ENCODE measurements around the gene NOTCH1. TPM values are rescaled to one million over a fixed set of nuclear protein-coding genes. Genes with fewer than 3 reads are reported as not detected.

The NOTCH1 gene
- polyA plus RNA-seq, 1 donor from 2014 or later = 0.15 TPM

DNA sequence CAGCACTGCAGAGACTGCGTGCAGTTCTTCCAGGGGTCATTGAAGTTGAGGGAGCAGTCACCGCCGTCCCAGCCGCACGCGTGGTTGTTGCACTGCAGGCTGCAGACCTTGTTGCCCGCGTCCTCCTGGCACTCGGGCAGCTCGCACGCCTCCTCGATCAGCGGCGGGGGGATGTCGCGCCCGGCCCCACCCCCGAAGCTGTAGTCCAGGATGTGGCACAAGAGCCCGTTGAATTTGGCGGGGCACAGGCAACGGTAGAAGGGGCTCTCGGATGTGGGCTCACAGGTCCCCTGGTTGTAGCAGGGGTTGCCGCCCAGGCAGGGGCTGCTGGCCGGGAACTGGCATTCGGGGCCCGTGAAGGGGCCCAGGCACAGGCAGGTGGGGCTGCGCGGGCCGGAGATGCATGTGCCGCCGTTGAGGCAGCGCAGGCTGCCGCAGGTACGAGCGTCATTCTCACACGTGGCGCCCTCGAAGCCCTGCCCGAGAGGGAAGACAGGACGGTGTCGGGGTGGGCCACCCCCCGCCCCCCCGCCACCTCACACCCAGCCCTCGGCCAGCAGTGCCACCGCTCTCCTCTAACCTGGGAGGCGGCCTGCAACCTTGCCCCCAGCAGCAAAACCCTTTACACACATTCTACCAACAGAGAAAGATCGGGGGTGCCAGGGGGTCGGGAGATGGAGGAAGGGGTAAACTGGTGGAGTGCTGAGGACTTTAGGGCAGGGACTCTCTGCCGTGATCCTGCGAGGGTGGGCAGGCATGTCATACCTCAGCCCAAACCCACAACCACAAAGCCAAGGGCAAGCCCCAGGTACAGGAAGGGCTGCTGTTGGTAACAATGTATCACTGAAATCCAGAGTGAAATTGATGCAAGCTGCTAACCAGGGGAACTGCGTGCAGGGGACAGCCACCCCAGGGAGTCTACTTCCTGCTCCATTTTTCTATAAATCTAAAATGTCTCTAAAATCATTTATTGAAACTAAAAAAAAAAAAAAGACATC is 40.1 kb downstream of the NOTCH1 start:
- Histone ChIP-seq H3K9me2 (ENCODE audit: insufficient read depth, low read length) (no peaks in the 10 kb centered on the region), H3K9ac (ENCODE audit: low read length) (no peak overlapping the region), H3K4me2 (ENCODE audit: low read length) (no peak overlapping the region), H3K36me3 (ENCODE audit: insufficient read depth, low read length) (no peaks in the 10 kb centered on the region), H4K20me1 (ENCODE audit: insufficient read depth) (no peaks in the 10 kb centered on the region), H3K27me3 (ENCODE audit: insufficient read depth, low read depth, low read length) (no peaks in the 10 kb centered on the region), H3F3A (ENCODE audit: insufficient read depth, low read length, poor library complexity, severe bottlenecking) (no peaks in the 10 kb centered on the region), H2AFZ (ENCODE audit: low read depth, low read length) (no peak overlapping the region), H3K9me3 (ENCODE audit: low read length) (no peaks in the 10 kb centered on the region), H3K79me2 (replicated peaks; ENCODE audit: insufficient read depth, low read length) (no peaks in the 10 kb centered on the region), H3K4me3 (ENCODE audit: low read length) (no peak overlapping the region), H3K27ac (ENCODE audit: low read length) (no peak overlapping the region)
- no peak for TF ChIP-seq RAD21 (conservative IDR thresholded peaks at IDR 0.05)
- TF ChIP-seq EZH2 (IDR thresholded peaks at IDR 0.05; ENCODE audit: borderline replicate concordance, insufficient read depth, low read length, poor library complexity, severe bottlenecking) = no peak
- TF ChIP-seq MXI1 (conservative IDR thresholded peaks at IDR 0.05; ENCODE audit: poor library complexity, severe bottlenecking) = no peak
- TF ChIP-seq SMC3 (conservative IDR thresholded peaks at IDR 0.05; ENCODE audit: poor library complexity) = no peak
- TF ChIP-seq, protein P1, sequence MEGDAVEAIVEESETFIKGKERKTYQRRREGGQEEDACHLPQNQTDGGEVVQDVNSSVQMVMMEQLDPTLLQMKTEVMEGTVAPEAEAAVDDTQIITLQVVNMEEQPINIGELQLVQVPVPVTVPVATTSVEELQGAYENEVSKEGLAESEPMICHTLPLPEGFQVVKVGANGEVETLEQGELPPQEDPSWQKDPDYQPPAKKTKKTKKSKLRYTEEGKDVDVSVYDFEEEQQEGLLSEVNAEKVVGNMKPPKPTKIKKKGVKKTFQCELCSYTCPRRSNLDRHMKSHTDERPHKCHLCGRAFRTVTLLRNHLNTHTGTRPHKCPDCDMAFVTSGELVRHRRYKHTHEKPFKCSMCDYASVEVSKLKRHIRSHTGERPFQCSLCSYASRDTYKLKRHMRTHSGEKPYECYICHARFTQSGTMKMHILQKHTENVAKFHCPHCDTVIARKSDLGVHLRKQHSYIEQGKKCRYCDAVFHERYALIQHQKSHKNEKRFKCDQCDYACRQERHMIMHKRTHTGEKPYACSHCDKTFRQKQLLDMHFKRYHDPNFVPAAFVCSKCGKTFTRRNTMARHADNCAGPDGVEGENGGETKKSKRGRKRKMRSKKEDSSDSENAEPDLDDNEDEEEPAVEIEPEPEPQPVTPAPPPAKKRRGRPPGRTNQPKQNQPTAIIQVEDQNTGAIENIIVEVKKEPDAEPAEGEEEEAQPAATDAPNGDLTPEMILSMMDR (IDR thresholded peaks at IDR 0.05; ENCODE audit: poor library complexity, severe bottlenecking) = no peak
- TF ChIP-seq EP300 (conservative IDR thresholded peaks at IDR 0.05; ENCODE audit: poor library complexity, severe bottlenecking) = no peak
- no peak for TF ChIP-seq POLR2AphosphoS5 (IDR thresholded peaks at IDR 0.05)
- TF ChIP-seq, protein P2, sequence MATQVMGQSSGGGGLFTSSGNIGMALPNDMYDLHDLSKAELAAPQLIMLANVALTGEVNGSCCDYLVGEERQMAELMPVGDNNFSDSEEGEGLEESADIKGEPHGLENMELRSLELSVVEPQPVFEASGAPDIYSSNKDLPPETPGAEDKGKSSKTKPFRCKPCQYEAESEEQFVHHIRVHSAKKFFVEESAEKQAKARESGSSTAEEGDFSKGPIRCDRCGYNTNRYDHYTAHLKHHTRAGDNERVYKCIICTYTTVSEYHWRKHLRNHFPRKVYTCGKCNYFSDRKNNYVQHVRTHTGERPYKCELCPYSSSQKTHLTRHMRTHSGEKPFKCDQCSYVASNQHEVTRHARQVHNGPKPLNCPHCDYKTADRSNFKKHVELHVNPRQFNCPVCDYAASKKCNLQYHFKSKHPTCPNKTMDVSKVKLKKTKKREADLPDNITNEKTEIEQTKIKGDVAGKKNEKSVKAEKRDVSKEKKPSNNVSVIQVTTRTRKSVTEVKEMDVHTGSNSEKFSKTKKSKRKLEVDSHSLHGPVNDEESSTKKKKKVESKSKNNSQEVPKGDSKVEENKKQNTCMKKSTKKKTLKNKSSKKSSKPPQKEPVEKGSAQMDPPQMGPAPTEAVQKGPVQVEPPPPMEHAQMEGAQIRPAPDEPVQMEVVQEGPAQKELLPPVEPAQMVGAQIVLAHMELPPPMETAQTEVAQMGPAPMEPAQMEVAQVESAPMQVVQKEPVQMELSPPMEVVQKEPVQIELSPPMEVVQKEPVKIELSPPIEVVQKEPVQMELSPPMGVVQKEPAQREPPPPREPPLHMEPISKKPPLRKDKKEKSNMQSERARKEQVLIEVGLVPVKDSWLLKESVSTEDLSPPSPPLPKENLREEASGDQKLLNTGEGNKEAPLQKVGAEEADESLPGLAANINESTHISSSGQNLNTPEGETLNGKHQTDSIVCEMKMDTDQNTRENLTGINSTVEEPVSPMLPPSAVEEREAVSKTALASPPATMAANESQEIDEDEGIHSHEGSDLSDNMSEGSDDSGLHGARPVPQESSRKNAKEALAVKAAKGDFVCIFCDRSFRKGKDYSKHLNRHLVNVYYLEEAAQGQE (IDR thresholded peaks at IDR 0.05; ENCODE audit: borderline replicate concordance) = no peak
- no peak for TF ChIP-seq TAF1 (IDR thresholded peaks at IDR 0.05; ENCODE audit: low read depth)

DNA sequence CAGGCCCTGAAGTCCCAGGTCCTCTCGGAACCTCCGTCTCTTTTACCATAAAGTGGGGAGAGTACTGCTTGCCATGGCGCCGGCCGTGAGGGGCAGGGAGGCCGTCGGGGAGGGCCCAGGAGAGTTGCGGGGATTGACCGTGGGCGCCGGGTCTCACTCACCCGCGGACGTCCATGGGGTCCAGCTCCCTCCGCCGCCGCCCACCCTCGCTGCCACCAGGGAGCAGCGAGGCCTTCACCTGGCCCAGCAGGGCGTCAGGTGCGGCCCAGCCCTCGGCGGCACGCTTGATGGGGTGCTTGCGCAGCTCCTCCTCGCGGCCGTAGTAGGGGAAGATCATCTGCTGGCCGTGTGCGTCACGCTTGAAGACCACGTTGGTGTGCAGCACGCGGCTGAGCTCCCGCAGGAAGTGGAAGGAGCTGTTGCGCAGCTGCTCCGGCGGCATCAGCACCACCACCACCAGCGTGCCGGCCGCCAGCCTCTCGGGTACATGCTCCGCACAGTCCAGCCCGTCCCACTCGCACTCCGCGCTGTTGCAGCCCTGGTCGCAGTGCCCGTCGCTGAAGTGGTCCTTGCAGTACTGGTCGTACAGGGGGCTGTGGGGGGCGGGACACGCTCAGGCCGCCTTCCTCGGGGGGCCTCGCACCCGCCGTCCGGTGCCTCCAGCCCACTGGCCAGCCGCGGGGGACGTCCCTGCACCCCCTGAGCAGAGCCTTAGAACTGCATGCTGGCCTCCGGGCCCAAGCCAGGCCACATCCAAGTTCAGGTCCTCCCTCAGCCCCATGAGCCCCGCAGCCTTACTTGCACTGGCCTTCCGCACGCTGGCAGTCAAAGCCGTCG is 41.1 kb downstream of the NOTCH1 start:
- H3K9me2 ChIP-seq (ENCODE audit: insufficient read depth, low read length) = no peaks in the 10 kb centered on the region
- no peaks in the 10 kb centered on the region for H3F3A ChIP-seq (ENCODE audit: insufficient read depth, low read length, poor library complexity, severe bottlenecking)
- TF ChIP-seq, protein P1 (IDR thresholded peaks at IDR 0.05; ENCODE audit: poor library complexity, severe bottlenecking) = no peak
- TF ChIP-seq SMC3 (conservative IDR thresholded peaks at IDR 0.05; ENCODE audit: poor library complexity) (no peak), MXI1 (conservative IDR thresholded peaks at IDR 0.05; ENCODE audit: poor library complexity, severe bottlenecking) (no peak), EP300 (conservative IDR thresholded peaks at IDR 0.05; ENCODE audit: poor library complexity, severe bottlenecking) (no peak), POLR2AphosphoS5 (IDR thresholded peaks at IDR 0.05) (no peak), RAD21 (conservative IDR thresholded peaks at IDR 0.05) (no peak), TAF1 (IDR thresholded peaks at IDR 0.05; ENCODE audit: low read depth) (no peak), EZH2 (IDR thresholded peaks at IDR 0.05; ENCODE audit: borderline replicate concordance, insufficient read depth, low read length, poor library complexity, severe bottlenecking) (no peak)
- TF ChIP-seq, protein P2 (IDR thresholded peaks at IDR 0.05; ENCODE audit: borderline replicate concordance) = no peak
- H3K27me3 ChIP-seq (ENCODE audit: insufficient read depth, low read depth, low read length) = no peaks in the 10 kb centered on the region
- H3K9ac ChIP-seq (ENCODE audit: low read length) = no peak overlapping the region
- H3K27ac ChIP-seq (ENCODE audit: low read length) = no peak overlapping the region
- H3K79me2 ChIP-seq (replicated peaks; ENCODE audit: insufficient read depth, low read length) = no peaks in the 10 kb centered on the region
- H3K4me2 ChIP-seq (ENCODE audit: low read length) = no peak overlapping the region
- H3K36me3 ChIP-seq (ENCODE audit: insufficient read depth, low read length) = no peaks in the 10 kb centered on the region
- no peaks in the 10 kb centered on the region for H4K20me1 ChIP-seq (ENCODE audit: insufficient read depth)
- H2AFZ ChIP-seq (ENCODE audit: low read depth, low read length) = no peak overlapping the region
- H3K9me3 ChIP-seq (ENCODE audit: low read length) = no peaks in the 10 kb centered on the region
- H3K4me3 ChIP-seq (ENCODE audit: low read length) = no peak overlapping the region
